PFSK-1 (cell line): ENCODE results near the gene MGAT2.

Experiments
- POLR2AphosphoS5 ChIP-seq: IDR thresholded peaks from 2 replicates; pipeline ENCODE4 v1.6.1; 2012; ENCODE audit warnings: low read depth, mild to moderate bottlenecking, control low read depth, low read length, moderate library complexity
- SIN3A ChIP-seq: IDR thresholded peaks from 2 replicates; pipeline ENCODE4 v1.6.1; 2012; ENCODE audit warnings: mild to moderate bottlenecking, low read length, moderate library complexity, borderline replicate concordance; ENCODE audit not compliant: insufficient read depth
- TAF1 ChIP-seq: IDR thresholded peaks from 2 replicates; pipeline ENCODE4 v1.6.1; 2012; ENCODE audit warnings: low read length, control low read depth, borderline replicate concordance; ENCODE audit not compliant: insufficient read depth
- TF ChIP-seq, protein P1 (sequence below), 2 experiments: IDR thresholded peaks; 2 replicates each; pipeline versions ENCODE4 v1.6.1 to v1.8.0; 2011 to 2012; ENCODE audit warnings: low read depth in 2 of 2, low read length in 2 of 2, control low read depth in 1 of 2, inconsistent platforms in 1 of 2, mild to moderate bottlenecking in 1 of 2, moderate library complexity in 1 of 2; ENCODE audit not compliant: insufficient read depth in 1 of 2

DNA sequence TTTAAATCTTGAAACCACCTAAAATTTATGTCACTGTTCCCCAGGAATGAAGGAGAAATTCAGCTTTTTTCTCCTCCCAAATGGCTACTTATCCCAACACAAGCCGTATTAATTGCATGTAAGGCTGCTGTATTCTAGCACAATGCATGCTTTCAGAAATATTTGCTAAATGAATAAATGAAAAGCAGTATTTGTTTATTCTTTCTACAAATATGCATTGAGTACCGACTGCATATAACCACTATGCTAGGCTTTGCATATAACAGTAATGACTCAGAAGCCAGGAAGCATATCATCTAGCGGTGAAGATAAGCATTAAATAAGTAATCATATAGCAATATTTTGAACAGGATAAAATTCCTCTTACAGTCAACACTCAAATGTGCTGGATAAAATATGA lies 27.6 kb upstream of the MGAT2 start:
- TF ChIP-seq POLR2AphosphoS5: no peak
- no peak for TF ChIP-seq TAF1
- TF ChIP-seq, protein P1, sequence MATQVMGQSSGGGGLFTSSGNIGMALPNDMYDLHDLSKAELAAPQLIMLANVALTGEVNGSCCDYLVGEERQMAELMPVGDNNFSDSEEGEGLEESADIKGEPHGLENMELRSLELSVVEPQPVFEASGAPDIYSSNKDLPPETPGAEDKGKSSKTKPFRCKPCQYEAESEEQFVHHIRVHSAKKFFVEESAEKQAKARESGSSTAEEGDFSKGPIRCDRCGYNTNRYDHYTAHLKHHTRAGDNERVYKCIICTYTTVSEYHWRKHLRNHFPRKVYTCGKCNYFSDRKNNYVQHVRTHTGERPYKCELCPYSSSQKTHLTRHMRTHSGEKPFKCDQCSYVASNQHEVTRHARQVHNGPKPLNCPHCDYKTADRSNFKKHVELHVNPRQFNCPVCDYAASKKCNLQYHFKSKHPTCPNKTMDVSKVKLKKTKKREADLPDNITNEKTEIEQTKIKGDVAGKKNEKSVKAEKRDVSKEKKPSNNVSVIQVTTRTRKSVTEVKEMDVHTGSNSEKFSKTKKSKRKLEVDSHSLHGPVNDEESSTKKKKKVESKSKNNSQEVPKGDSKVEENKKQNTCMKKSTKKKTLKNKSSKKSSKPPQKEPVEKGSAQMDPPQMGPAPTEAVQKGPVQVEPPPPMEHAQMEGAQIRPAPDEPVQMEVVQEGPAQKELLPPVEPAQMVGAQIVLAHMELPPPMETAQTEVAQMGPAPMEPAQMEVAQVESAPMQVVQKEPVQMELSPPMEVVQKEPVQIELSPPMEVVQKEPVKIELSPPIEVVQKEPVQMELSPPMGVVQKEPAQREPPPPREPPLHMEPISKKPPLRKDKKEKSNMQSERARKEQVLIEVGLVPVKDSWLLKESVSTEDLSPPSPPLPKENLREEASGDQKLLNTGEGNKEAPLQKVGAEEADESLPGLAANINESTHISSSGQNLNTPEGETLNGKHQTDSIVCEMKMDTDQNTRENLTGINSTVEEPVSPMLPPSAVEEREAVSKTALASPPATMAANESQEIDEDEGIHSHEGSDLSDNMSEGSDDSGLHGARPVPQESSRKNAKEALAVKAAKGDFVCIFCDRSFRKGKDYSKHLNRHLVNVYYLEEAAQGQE (IDR thresholded peaks at IDR 0.05; ENCODE audit: insufficient read depth in 1 of 2, low read depth in 2 of 2, low read length in 2 of 2): no peak
- no peak for TF ChIP-seq SIN3A
